Heart left ventricle (tissue), 16 donors: ENCODE measurements around the gene MAP3K10. TPM values are rescaled to one million over a fixed set of nuclear protein-coding genes. Genes with fewer than 3 reads are reported as not detected.

Experiments
- ATAC-seq, 4 donors: fragments of 200-7000 bp; cut with Tn5 transposase; one replicate each; pipeline ENCODE4 v1.9.1; 2020 to 2022; ENCODE audit warnings: moderate library complexity in 4 of 4, mild to moderate bottlenecking in 3 of 4, moderate number of reproducible peaks in 1 of 4
- DNase-seq, 5 donors: peaks; one replicate each; pipeline ENCODE4 v3.0.0-alpha.2; 2020
- H3K27ac ChIP-seq, 12 donors: fragments of 200-600 bp; sonication (generic) in 4 of 12; one replicate each; pipeline versions ENCODE4 v1.5.0 to v1.8.0; 2016 to 2022; ENCODE audit warnings: mild to moderate bottlenecking in 2 of 12
- H3K27me3 ChIP-seq, 9 donors: fragments of 200-600 bp; sonication (generic) in 2 of 9; one replicate each; pipeline versions ENCODE4 v1.5.1 to v1.8.0; 2016 to 2022; ENCODE audit warnings: mild to moderate bottlenecking in 3 of 9
- H3K36me3 ChIP-seq, 9 donors: fragments of 200-600 bp; sonication (generic) in 2 of 9; one replicate each; pipeline versions ENCODE4 v1.5.0 to v1.8.0; 2018 to 2022; ENCODE audit warnings: mild to moderate bottlenecking in 2 of 9
- H3K4me1 ChIP-seq, 12 donors: fragments of 200-600 bp; sonication (generic) in 4 of 12; one replicate each; pipeline versions ENCODE4 v1.5.0 to v1.8.0; 2016 to 2022; ENCODE audit warnings: mild to moderate bottlenecking in 3 of 12
- H3K4me3 ChIP-seq, 12 donors: fragments of 200-600 bp; sonication (generic) in 4 of 12; one replicate each; pipeline versions ENCODE4 v1.5.0 to v1.8.0; 2017 to 2022; ENCODE audit warnings: mild to moderate bottlenecking in 9 of 12, moderate library complexity in 4 of 12
- H3K9me3 ChIP-seq, 12 donors: fragments of 200-600 bp; sonication (generic) in 4 of 12; one replicate each; pipeline versions ENCODE4 v1.5.0 to v1.8.0; 2016 to 2022; ENCODE audit warnings: mild to moderate bottlenecking in 1 of 12
- POLR2A ChIP-seq, 2 donors: fragments of 450-650 bp; IDR thresholded peaks; one replicate each; pipeline ENCODE4 v1.6.1; 2017; ENCODE audit warnings: antibody characterized with exemption in 2 of 2, mild to moderate bottlenecking in 2 of 2, moderate library complexity in 2 of 2
- WGBS, 4 donors: extraction: QIAGEN DNeasy Blood & Tissue Kit in 2 of 4; methylation state at CpG; one replicate each; pipeline versions ENCODE4 v1.1.5 to v1.1.7; 2013 to 2018; 5-methylcytosine and 5-hydroxymethylcytosine counted together
- intact Hi-C, 10 donors: fragments of 100-400 bp; cut with DNase I; formaldehyde crosslinking; loops; one replicate each; pipeline versions ENCODE4 v1.11.1 to v1.14.2; 2022
- polyA plus RNA-seq, 2 donors: library from polyadenylated mRNA; stranded (reverse); fragments of 200-250 nt; gene quantifications; one replicate each; pipeline ENCODE4 v1.2.3, GENCODE V29; 2013
- total RNA-seq, 9 donors: library from RNA; depleted of rRNA in 2 of 9; stranded (reverse); fragments of >200 nt in 2 of 9; fragmentation: NEBNext Ultra II Directional in 3 of 9; extraction: Animal tissue kit (Norgen Biotek cat#: 25700) in 3 of 9; gene quantifications; one replicate each; pipeline versions ENCODE4 v1.1.0 to v1.2.4, GENCODE V29; 2016 to 2023
- TF ChIP-seq, protein P1 (sequence below), 12 donors: fragments of 200-600 bp; sonication (generic) in 4 of 12; IDR thresholded peaks; one replicate each; pipeline versions ENCODE4 v1.5.0 to v1.8.0; 2018 to 2022; ENCODE audit warnings: antibody characterized with exemption in 12 of 12, mild to moderate bottlenecking in 5 of 12
- donor health status: ischemic (EF 13 %, LVEDD 7.1; RV severe dilation, severe dysfunction).
- donor health status: healthy with polysubstance abuse.
- donor health status: DM: no; HTN: yes; CAD: no.
- donor health status: DM: no; HTN: no; CAD: no.
- donor health status: ischemic (EF 25% LVEDD 6.9; RV normal size, moderate dysfunction).
- donor health status: ischemic (EF 25% LVEDD 5.7; RV mildly dilated, moderate dysfunction).
- donor health status: healthy.
- donor health status: DM: yes; HTN: yes; CAD: no.
- donor health status: ischemic (EF 35%, LVEDD 5.7; RV mildly dilated, moderate dysfunction).
- donor health status: nonischemic (EF 11% LVEDD 7.7; RV severe dilation, severe dysfunction).
- donor health status: DM: yes; HTN: yes; CAD: no.
- donor health status: PGD.
- donor health status: ischemic (EF 29% LVEDD 5.4; RV normal size, mild dysfunction).
- donor health status: nonischemic (EF 23%, LVEDD 6.1; RV moderate dilation, normal function).

MAP3K10 gene
- total and polyA plus RNA-seq, 11 donors, result 13.7 to 32.8 (median 16.2) TPM

DNA sequence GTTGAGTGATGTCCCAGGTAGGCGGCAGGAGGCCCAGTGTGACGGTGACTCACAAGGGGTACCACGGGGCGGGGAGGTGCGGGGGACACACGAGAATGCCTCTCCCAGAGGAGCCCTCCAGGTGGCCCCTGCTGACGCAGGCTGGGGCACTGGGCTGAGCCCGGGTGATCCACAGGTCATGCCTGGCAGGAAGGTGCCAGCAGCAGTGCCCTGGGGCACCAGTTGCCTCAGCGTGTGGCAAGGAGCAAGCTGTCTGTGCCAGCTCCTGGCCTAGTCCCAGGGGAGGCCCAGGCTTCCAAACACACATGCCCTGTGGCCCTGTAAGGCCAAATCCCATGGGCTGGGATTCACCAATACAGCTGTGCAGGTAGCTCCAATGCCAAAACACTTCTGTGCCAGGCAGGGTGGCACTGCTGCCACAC is 65.9 kb downstream of the MAP3K10 start:
- Histone ChIP-seq H3K36me3 (peaks cover 0 to 51% (median 42%) of the 10 kb centered on the region in 9 donors), H3K27ac (peak overlapping the region in 5 of 12 donors; percentile 14 to 51 (median 18)), H3K4me3 (no peak overlapping the region), H3K9me3 (no peaks in the 10 kb centered on the region), H3K4me1 (peaks cover 0 to 29% (median 2%) of the 10 kb centered on the region in 12 donors), H3K27me3 (no peaks in the 10 kb centered on the region)
- TF ChIP-seq POLR2A (IDR thresholded peaks at IDR 0.05), result no peak
- TF ChIP-seq, protein P1, sequence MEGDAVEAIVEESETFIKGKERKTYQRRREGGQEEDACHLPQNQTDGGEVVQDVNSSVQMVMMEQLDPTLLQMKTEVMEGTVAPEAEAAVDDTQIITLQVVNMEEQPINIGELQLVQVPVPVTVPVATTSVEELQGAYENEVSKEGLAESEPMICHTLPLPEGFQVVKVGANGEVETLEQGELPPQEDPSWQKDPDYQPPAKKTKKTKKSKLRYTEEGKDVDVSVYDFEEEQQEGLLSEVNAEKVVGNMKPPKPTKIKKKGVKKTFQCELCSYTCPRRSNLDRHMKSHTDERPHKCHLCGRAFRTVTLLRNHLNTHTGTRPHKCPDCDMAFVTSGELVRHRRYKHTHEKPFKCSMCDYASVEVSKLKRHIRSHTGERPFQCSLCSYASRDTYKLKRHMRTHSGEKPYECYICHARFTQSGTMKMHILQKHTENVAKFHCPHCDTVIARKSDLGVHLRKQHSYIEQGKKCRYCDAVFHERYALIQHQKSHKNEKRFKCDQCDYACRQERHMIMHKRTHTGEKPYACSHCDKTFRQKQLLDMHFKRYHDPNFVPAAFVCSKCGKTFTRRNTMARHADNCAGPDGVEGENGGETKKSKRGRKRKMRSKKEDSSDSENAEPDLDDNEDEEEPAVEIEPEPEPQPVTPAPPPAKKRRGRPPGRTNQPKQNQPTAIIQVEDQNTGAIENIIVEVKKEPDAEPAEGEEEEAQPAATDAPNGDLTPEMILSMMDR (IDR thresholded peaks at IDR 0.05), result no peak
- WGBS, 4 donors, result 60 to 78% (median 75%) methylated on average over 6 to 9 of the region's 9 CpGs
- ATAC-seq (peak; percentile 77 to 90 (median 82)), DNase-seq (peak in 4 of 5 donors; percentile 60 to 77 (median 63))
- intact Hi-C loops, result no loop called here

DNA sequence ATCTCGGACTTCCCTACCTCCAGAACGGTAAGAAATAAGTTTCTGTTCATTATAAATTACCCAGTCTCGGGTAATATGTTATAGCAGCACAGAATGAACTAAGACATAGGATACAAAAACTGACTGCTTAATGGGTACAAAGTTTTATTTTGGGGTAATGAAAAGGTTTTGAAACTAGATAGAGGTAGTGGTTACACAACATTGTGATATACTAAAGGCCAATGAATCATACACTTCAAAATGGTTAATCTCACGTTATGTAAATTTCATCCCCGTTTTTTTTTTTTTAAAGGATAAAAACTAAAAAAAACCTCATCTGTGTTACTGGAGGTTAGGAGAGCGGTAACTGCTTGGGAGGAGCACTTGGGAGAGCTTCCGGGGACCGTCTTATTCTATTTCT is 70.4 kb downstream of the MAP3K10 start:
- intact Hi-C loops, result no loop called here
- 80 to 87% (median 85%) methylated on average over 8 of the region's 8 CpGs for WGBS, 4 donors
- Histone ChIP-seq H3K27ac (no peak overlapping the region), H3K9me3 (no peaks in the 10 kb centered on the region), H3K4me3 (no peak overlapping the region), H3K36me3 (peaks cover 0 to 37% (median 29%) of the 10 kb centered on the region in 9 donors), H3K27me3 (no peaks in the 10 kb centered on the region), H3K4me1 (peaks cover 0 to 35% (median 11%) of the 10 kb centered on the region in 12 donors)
- ATAC-seq, result no peak
- DNase-seq, result no peak
- no peak for TF ChIP-seq POLR2A (IDR thresholded peaks at IDR 0.05)
- TF ChIP-seq, protein P1 (IDR thresholded peaks at IDR 0.05), result no peak

DNA sequence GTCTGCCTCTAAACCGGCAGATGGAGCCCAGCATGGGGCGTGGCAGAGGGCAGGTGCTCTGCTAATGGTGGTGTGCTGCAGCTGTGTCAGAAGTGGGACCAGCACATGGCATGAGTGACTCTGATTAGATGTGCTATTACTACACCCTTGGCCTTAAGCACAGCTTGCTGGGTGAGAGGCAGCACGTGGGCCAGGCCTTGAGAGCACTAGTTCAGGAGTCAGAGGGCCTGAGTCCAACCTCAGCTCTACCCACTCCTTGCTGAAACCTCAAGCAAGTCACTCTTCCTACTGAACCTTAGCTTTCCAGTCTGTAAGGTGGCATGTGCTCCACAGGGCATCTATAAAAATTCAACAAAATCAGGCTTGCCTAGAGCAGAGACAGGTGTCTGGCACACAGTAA is 71.2 kb downstream of the MAP3K10 start:
- no peak for ATAC-seq
- intact Hi-C loops, result no loop called here
- Histone ChIP-seq H3K36me3 (peaks cover 0 to 31% (median 23%) of the 10 kb centered on the region in 9 donors), H3K4me3 (no peak overlapping the region), H3K4me1 (peaks cover 0 to 35% (median 14%) of the 10 kb centered on the region in 12 donors), H3K9me3 (no peaks in the 10 kb centered on the region), H3K27ac (no peak overlapping the region), H3K27me3 (no peaks in the 10 kb centered on the region)
- DNase-seq, result peak in 1 of 5 donors; percentile 34
- 89 to 96% (median 95%) methylated on average over 2 to 3 of the region's 3 CpGs for WGBS, 4 donors
- TF ChIP-seq, protein P1 (IDR thresholded peaks at IDR 0.05), result no peak
- TF ChIP-seq POLR2A (IDR thresholded peaks at IDR 0.05), result no peak

DNA sequence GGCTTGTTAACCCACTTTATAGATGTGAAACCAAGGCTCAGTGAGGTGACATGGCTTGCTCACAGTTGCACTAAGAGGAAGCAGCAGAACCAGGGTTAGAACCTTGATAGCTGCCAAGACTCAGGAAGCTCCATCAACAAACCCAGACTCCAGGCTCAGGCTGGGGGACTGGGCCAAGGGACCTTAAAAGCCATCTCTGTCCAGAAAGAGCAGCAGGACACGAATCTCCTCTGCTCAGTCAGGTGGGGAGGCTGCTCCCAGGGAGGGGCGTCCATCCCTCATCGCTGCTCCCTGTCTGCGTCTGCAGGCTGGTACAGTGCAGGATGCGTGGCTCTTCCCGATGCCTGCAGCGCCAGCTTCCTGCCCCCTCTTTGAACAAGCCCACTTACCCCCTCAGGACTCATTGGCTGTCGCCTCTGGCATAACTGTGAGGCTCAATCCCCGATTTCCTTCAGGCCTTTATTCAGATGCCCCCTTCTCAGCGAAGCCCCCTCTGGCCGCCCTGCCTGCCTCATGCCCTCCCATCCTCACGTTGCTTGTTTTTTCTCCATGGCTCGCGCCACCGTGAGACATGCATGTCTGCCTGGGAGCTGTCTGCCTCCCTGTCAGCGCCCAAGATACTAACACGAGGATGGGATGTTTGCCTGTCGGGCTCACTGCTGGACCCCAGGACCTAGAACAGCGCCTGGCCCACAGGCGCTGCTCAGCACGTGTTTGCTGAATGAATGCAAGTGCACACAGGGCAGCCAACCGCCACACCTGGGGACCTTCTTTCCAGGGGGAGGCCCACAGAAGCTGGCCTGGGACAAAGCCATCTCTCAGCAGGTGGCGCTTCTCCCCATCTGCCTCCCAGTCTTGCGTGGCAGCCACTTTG is 72.5 kb downstream of the MAP3K10 start:
- ATAC-seq (no peak), DNase-seq (peak in 1 of 5 donors; percentile 29)
- no peak overlapping the region for H3K27ac ChIP-seq
- TF ChIP-seq, protein P1 (IDR thresholded peaks at IDR 0.05), result no peak
- no peak for TF ChIP-seq POLR2A (IDR thresholded peaks at IDR 0.05)
- H3K4me3 ChIP-seq, result no peak overlapping the region
- peaks cover 4 to 47% (median 25%) of the 10 kb centered on the region in 12 donors for H3K4me1 ChIP-seq
- intact Hi-C loops, result no loop called here
- H3K9me3 ChIP-seq, result no peaks in the 10 kb centered on the region
- peaks cover 0 to 31% (median 23%) of the 10 kb centered on the region in 9 donors for H3K36me3 ChIP-seq
- H3K27me3 ChIP-seq, result no peaks in the 10 kb centered on the region
- WGBS, 4 donors, result 81 to 87% (median 84%) methylated on average over 21 to 24 of the region's 24 CpGs
